GM12874 (cell line): ENCODE results near the gene GEN1.

Source experiments
- CTCF ChIP-seq: IDR thresholded peaks from 2 replicates; pipeline ENCODE4 v1.5.1; 2011; ENCODE audit warnings: low read depth, mild to moderate bottlenecking, control low read depth, low read length, moderate library complexity; ENCODE audit not compliant: insufficient read depth

Gene GEN1

DNA sequence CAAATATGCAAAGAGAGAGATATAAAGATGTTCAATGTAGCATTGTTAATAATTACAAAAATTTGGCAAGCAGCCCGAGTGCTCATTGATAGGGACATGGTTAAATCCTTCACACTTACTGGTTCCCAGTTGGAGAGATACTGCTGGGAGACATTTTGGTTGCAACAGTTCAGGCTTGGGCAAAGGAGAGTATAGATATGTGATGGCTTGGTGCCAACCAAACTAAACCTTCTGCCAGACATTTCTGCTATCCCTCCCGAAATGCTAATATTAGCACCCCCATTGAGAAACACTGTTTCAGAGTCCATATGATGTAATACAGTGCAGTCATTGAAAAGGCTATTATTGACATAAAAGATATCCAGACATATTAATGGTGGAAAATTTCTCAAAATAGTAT is 11.5 kb downstream of the GEN1 start:
- no peak for TF ChIP-seq CTCF

GRCh38 chr2:17768894-17769293 is 15.0 kb downstream of the GEN1 start:
- TF ChIP-seq CTCF: no peak

- no peak for TF ChIP-seq CTCF
Measured at GRCh38 chr2:17771956-17772355, 18.0 kb downstream of the GEN1 start.

DNA sequence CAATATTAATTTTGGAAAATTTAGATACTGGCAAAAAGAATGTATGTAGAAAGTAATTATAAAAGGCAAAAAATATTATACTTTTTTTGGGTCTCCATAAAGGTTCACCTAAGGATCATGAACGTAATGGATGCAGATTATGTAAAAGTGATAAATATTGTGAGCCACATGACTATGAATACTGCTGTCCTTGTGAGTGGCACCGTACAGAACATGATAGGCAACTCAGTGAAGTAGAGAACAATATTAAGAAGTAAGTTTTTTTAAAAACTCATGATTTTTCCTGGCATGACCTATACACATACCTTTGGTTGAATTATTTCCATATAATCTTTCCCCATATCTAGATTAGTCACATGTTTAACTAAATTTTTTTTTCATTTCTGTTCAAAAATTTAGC is 18.6 kb downstream of the GEN1 start:
- TF ChIP-seq CTCF: no peak

DNA sequence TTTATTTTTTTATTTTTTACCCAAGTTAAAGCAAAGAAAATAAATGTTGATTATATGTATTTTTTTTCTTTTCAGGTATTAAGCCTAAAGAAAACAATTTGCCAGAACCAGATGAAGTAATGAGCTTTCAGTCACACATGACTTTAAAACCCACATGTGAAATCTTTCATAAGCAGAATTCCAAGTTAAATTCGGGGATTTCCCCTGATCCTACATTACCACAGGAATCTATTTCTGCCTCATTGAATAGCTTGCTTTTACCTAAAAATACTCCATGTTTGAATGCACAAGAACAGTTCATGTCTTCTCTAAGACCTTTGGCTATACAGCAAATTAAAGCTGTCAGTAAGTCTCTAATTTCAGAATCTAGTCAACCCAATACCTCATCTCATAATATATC is 26.6 kb downstream of the GEN1 start:
- no peak for TF ChIP-seq CTCF

GRCh38 chr2:17781482-17781881 is 27.5 kb downstream of the GEN1 start:
- TF ChIP-seq CTCF: no peak

GRCh38 chr2:17786727-17787126 is 32.8 kb downstream of the GEN1 start:
- TF ChIP-seq CTCF: no peak

GRCh38 chr2:17788773-17789172 is 34.8 kb downstream of the GEN1 start:
- TF ChIP-seq CTCF: no peak
